ENCODE measurements around the gene PTPRD.

DNA sequence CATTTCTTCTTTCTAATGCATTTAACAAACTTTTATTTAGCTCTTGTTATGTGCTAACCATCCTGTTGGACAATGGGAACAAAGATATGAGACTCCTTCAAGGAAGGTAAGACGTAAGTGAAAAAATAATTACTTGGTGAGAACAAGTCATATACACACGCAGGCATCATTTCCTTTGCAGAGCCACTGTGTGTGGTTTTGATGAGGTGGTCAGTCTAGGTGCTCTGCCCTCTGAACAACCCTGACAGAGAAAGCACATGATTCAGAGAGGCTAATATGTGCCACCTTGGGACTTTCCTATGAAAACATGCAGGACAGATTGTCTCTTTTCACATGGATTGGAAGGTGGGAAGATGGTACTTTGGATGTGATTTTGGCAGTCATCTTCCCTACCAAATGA, 1650.7 kb downstream of the PTPRD start:
- no peak for TF ChIP-seq ZNF558 (tag by site-specific recombination; IDR thresholded peaks at IDR 0.05)
- TF ChIP-seq ZNF776 (tag by site-specific recombination; IDR thresholded peaks at IDR 0.05; ENCODE audit: borderline replicate concordance), result no peak
- no peak for TF ChIP-seq ZBTB8A (tag by site-specific recombination; IDR thresholded peaks at IDR 0.05)
- no peak for TF ChIP-seq ZNF701 (tag by site-specific recombination; IDR thresholded peaks at IDR 0.05)
- TF ChIP-seq PRDM1 (tag by site-specific recombination; IDR thresholded peaks at IDR 0.05), result no peak
- TF ChIP-seq MZF1 (tag by site-specific recombination; IDR thresholded peaks at IDR 0.05; ENCODE audit: borderline replicate concordance), result no peak
- TF ChIP-seq, protein P1, sequence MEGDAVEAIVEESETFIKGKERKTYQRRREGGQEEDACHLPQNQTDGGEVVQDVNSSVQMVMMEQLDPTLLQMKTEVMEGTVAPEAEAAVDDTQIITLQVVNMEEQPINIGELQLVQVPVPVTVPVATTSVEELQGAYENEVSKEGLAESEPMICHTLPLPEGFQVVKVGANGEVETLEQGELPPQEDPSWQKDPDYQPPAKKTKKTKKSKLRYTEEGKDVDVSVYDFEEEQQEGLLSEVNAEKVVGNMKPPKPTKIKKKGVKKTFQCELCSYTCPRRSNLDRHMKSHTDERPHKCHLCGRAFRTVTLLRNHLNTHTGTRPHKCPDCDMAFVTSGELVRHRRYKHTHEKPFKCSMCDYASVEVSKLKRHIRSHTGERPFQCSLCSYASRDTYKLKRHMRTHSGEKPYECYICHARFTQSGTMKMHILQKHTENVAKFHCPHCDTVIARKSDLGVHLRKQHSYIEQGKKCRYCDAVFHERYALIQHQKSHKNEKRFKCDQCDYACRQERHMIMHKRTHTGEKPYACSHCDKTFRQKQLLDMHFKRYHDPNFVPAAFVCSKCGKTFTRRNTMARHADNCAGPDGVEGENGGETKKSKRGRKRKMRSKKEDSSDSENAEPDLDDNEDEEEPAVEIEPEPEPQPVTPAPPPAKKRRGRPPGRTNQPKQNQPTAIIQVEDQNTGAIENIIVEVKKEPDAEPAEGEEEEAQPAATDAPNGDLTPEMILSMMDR (tag by site-specific recombination; IDR thresholded peaks at IDR 0.05), result no peak
- TF ChIP-seq, protein P2, sequence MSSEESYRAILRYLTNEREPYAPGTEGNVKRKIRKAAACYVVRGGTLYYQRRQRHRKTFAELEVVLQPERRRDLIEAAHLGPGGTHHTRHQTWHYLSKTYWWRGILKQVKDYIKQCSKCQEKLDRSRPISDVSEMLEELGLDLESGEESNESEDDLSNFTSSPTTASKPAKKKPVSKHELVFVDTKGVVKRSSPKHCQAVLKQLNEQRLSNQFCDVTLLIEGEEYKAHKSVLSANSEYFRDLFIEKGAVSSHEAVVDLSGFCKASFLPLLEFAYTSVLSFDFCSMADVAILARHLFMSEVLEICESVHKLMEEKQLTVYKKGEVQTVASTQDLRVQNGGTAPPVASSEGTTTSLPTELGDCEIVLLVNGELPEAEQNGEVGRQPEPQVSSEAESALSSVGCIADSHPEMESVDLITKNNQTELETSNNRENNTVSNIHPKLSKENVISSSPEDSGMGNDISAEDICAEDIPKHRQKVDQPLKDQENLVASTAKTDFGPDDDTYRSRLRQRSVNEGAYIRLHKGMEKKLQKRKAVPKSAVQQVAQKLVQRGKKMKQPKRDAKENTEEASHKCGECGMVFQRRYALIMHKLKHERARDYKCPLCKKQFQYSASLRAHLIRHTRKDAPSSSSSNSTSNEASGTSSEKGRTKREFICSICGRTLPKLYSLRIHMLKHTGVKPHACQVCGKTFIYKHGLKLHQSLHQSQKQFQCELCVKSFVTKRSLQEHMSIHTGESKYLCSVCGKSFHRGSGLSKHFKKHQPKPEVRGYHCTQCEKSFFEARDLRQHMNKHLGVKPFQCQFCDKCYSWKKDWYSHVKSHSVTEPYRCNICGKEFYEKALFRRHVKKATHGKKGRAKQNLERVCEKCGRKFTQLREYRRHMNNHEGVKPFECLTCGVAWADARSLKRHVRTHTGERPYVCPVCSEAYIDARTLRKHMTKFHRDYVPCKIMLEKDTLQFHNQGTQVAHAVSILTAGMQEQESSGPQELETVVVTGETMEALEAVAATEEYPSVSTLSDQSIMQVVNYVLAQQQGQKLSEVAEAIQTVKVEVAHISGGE (tag by site-specific recombination; conservative IDR thresholded peaks at IDR 0.05; ENCODE audit: low read depth), result no peak
- TF ChIP-seq RBAK (tag by site-specific recombination; IDR thresholded peaks at IDR 0.05), result no peak
- TF ChIP-seq KLF10 (tag by site-specific recombination; IDR thresholded peaks at IDR 0.05), result no peak
- TF ChIP-seq YY1 (tag by site-specific recombination; IDR thresholded peaks at IDR 0.05), result no peak
